Panc1 (cell line): ENCODE results near the gene KIF12. TPM values are rescaled to one million over a fixed set of nuclear protein-coding genes. Genes with fewer than 3 reads are reported as not detected.

Experiments
- ATAC-seq: fragments of 200-7000 bp; cut with Tn5 transposase; 2 replicates; pipeline ENCODE4 v1.9.1; 2020; ENCODE audit warnings: mild to moderate bottlenecking, moderate library complexity
- BruUV-seq: library from RNA; stranded (reverse); fragments of 400-500 nt; replicated peaks from 2 replicates; lab custom pipeline; 2021; lab: Mats Ljungman, UMichigan
- CTCF ChIA-PET: fragments of 300-600 bp; sonication (Branson Sonifier 250); formaldehyde crosslinking; loops from one replicate; lab custom pipeline; 2022; ENCODE audit warnings: antibody characterized with exemption; lab: Charles Lee
- POLR2A ChIA-PET: fragments of 300-600 bp; sonication (Branson Sonifier 250); formaldehyde crosslinking; loops from one replicate; lab custom pipeline; 2022; ENCODE audit warnings: antibody characterized with exemption; lab: Charles Lee
- DNase-seq: peaks from one replicate; pipeline ENCODE4 v3.0.0-alpha.2; 2010; ENCODE audit warnings: low read depth, low spot score
- H3K27ac ChIP-seq: 2 replicates; pipeline ENCODE4 v1.5.1; 2011; ENCODE audit warnings: mild to moderate bottlenecking, low read length, inconsistent platforms
- H3K27me3 ChIP-seq: fragments of 200-500 bp; sonication (Bioruptor generic); 2 replicates; pipeline ENCODE4 v1.6.0; 2014; ENCODE audit warnings: low read length, inconsistent platforms; ENCODE audit not compliant: control insufficient read depth, insufficient read depth
- H3K36me3 ChIP-seq: fragments of 200-500 bp; sonication (Bioruptor generic); 2 replicates; pipeline ENCODE4 v1.5.1; 2014; ENCODE audit warnings: inconsistent platforms, mild to moderate bottlenecking, low read length, moderate library complexity; ENCODE audit not compliant: control insufficient read depth, insufficient read depth
- H3K4me1 ChIP-seq: 2 replicates; pipeline ENCODE4 v1.5.1; 2011; ENCODE audit warnings: inconsistent platforms, mild to moderate bottlenecking, low read length, moderate library complexity; ENCODE audit not compliant: control insufficient read depth, insufficient read depth
- H3K4me3 ChIP-seq, 2 experiments: 2 replicates each; pipeline ENCODE4 v1.5.1; 2011 to 2012; ENCODE audit warnings: low read depth in 2 of 2, low read length in 2 of 2, mild to moderate bottlenecking in 2 of 2, inconsistent platforms in 1 of 2, moderate library complexity in 1 of 2
- H3K9me3 ChIP-seq: fragments of 200-500 bp; sonication (Bioruptor generic); 2 replicates; pipeline ENCODE4 v1.5.1; 2014; ENCODE audit warnings: low read depth, mild to moderate bottlenecking, inconsistent platforms, low read length, moderate library complexity; ENCODE audit not compliant: control insufficient read depth, insufficient read depth
- POLR2AphosphoS5 ChIP-seq: IDR thresholded peaks from 2 replicates; pipeline ENCODE4 v1.6.1; 2012; ENCODE audit warnings: mild to moderate bottlenecking, low read depth, low read length, moderate library complexity
- REST ChIP-seq, 2 experiments: IDR thresholded peaks; 2 replicates each; pipeline ENCODE4 v1.6.1; 2011 to 2012; ENCODE audit warnings: low read depth in 2 of 2, control low read depth in 1 of 2, low read length in 1 of 2, mild to moderate bottlenecking in 1 of 2, moderate library complexity in 1 of 2; ENCODE audit not compliant: insufficient read depth in 1 of 2
- SIN3A ChIP-seq: IDR thresholded peaks from 2 replicates; pipeline ENCODE4 v1.6.1; 2012; ENCODE audit warnings: low read depth, mild to moderate bottlenecking, low read length, moderate library complexity, borderline replicate concordance; ENCODE audit not compliant: insufficient read depth
- TCF7L2 ChIP-seq: IDR thresholded peaks from 2 replicates; pipeline ENCODE4 v1.6.1; 2011; ENCODE audit warnings: mild to moderate bottlenecking, low read depth, low read length, inconsistent platforms
- in situ Hi-C: cut with HindIII; loops from 2 replicates; pipeline ENCODE4 v1.10.0; 2016; ENCODE audit warnings: low sequenced_read_pairs, low pct_unique_long_range_greater_than_20kb
- intact Hi-C: fragments of 100-400 bp; cut with micrococcal nuclease; formaldehyde crosslinking; loops from one replicate; pipeline ENCODE4 v1.10.0; 2022; ENCODE audit not compliant: unreplicated experiment
- total RNA-seq: library from RNA; stranded (reverse); gene quantifications from one replicate; pipeline ENCODE4 v1.2.1, GENCODE V29; 2021; ENCODE audit not compliant: unreplicated experiment
- TF ChIP-seq, protein P1 (sequence below): fragments of 450-650 bp; IDR thresholded peaks from 2 replicates; pipeline ENCODE4 v1.5.1; 2017; ENCODE audit warnings: mild to moderate bottlenecking

The KIF12 gene
- total RNA-seq, 1 experiment from 2014 or later: 0.87 TPM

- DNase-seq (no peak), ATAC-seq (no peak)
- no peaks in the 10 kb centered on the region for H3K36me3 ChIP-seq
- no peaks in the 10 kb centered on the region; the same call in 1 of the 2 replicates for H3K27me3 ChIP-seq
- H3K4me1 ChIP-seq: no peaks in the 10 kb centered on the region
- CTCF ChIA-PET: interaction anchor here (2.5 kb wide), 1 partner anchor 27 kb away, joined by 17 read pairs; no protein-coding TSS in a partner anchor
- TF ChIP-seq REST (IDR thresholded peaks at IDR 0.05; ENCODE audit: insufficient read depth in 1 of 2, low read depth in 2 of 2, low read length in 1 of 2) (no peak), SIN3A (no peak), TCF7L2 (no peak), POLR2AphosphoS5 (no peak)
- TF ChIP-seq, protein P1, sequence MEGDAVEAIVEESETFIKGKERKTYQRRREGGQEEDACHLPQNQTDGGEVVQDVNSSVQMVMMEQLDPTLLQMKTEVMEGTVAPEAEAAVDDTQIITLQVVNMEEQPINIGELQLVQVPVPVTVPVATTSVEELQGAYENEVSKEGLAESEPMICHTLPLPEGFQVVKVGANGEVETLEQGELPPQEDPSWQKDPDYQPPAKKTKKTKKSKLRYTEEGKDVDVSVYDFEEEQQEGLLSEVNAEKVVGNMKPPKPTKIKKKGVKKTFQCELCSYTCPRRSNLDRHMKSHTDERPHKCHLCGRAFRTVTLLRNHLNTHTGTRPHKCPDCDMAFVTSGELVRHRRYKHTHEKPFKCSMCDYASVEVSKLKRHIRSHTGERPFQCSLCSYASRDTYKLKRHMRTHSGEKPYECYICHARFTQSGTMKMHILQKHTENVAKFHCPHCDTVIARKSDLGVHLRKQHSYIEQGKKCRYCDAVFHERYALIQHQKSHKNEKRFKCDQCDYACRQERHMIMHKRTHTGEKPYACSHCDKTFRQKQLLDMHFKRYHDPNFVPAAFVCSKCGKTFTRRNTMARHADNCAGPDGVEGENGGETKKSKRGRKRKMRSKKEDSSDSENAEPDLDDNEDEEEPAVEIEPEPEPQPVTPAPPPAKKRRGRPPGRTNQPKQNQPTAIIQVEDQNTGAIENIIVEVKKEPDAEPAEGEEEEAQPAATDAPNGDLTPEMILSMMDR: no peak
- no peak overlapping the region for H3K27ac ChIP-seq
- H3K4me3 ChIP-seq: no peak overlapping the region
- BruUV-seq: no TSS peak
- in situ Hi-C loops (no loop called here), intact Hi-C loops (loop anchor here (5.0 kb wide), 1 partner anchor 221 kb away; no protein-coding TSS in a partner anchor)
- no peaks in the 10 kb centered on the region for H3K9me3 ChIP-seq
- POLR2A ChIA-PET: no interaction called here
Measured at GRCh38 chr9:114080773-114081440, 18.2 kb downstream of the KIF12 start.

DNA sequence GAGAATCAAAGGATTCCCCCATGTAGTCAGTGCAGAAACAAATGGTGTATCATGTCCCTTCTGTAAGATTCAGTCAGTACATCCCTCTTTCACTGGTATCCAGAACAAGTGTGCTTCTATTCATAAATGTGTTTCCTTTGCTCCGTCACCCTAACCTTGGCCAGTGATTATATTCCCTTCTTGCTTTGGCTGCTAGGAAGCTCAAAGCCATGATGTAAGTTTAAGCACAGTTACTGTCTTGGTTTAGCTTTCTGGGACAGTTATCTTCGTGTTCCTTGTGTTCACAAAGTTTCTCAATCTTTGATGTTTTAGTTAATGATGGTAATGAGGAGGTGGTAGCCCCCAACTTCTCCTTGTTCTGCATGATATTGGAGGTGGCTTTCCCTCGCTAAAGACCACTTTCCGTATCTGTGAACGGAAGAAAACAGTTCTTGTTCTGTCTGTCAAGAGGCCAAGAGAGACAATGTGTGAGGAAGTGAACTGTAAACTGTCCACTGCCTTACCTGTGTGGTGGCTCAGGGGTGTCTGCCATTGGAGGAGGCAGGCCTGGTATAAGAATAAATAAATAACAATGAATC, 18.8 kb downstream of the KIF12 start:
- ChIA-PET CTCF (no interaction called here), POLR2A (no interaction called here)
- TF ChIP-seq POLR2AphosphoS5 (no peak), REST (IDR thresholded peaks at IDR 0.05; ENCODE audit: insufficient read depth in 1 of 2, low read depth in 2 of 2, low read length in 1 of 2) (no peak), TCF7L2 (no peak), SIN3A (no peak)
- TF ChIP-seq, protein P1: no peak
- Histone ChIP-seq H3K27me3 (no peaks in the 10 kb centered on the region; the same call in 1 of the 2 replicates), H3K27ac (no peak overlapping the region), H3K36me3 (no peaks in the 10 kb centered on the region), H3K4me3 (no peak overlapping the region), H3K9me3 (no peaks in the 10 kb centered on the region), H3K4me1 (no peaks in the 10 kb centered on the region)
- no peak for DNase-seq
- no peak for ATAC-seq
- no TSS peak for BruUV-seq
- intact Hi-C loops (loop anchor here (5.0 kb wide), 1 partner anchor 222 kb away; no protein-coding TSS in a partner anchor), in situ Hi-C loops (no loop called here)
